AG09309 (cell line): ENCODE measurements around the gene NBPF9.
"Not testable (repeated sequence)": the region's sequence is repeated elsewhere in the genome, so short reads cannot be mapped to it uniquely, and the experiment has no call there.

Source experiments
- DNase-seq: peaks from one replicate; pipeline ENCODE4 v3.0.0-alpha.2; 2010; ENCODE audit warnings: low read depth
- H3K4me3 ChIP-seq: 2 replicates; pipeline ENCODE4 v1.5.1; 2011; ENCODE audit warnings: mild to moderate bottlenecking, low read depth, low read length, moderate library complexity; ENCODE audit not compliant: control insufficient read depth

The NBPF9 gene

DNA sequence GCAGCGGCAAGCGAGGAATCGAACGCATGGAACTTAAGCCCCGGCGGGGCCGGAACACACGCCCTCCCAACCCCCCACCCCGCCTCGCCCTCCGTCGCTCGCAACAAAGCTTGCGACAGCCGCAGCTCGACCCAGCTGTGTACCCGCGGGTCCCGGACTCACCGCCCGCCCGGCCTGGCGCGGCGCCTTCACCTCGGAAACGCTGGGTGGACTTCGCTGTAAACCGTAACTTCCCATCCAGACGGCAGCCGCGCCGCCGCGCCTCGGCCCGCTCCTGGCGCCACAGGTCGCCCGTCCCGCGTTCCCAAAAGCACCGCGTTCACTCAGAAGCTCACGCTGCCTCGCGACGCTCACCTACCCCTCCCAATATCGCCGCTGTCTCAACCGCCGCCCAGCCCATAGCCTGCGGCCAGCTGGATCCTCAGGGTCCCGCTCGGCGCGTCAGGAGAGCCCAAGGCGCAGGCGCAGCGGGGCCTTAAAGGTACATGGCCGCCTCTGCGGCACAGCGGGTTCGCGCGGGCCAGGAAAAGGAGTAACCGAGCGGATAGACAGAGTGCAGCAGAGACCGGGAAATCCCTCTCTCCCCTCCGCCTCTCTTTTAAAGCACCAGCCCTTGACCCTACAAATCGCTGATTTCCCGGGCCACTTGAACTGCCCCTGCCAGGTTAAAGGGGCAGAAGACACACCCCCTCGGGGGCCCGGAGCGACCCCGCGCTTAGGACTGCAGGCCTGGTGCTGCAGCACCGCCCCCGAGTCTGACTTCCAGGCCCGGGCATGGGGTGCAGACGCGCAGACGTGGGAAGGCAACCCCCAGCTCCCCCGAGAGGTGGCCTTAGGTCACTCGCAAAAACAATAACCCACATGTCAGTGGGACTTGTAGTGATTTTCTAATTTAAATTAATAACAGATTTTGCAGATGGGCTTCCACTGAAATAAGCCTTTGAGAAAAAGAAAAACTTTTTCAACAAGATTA lies at the start of gene NBPF9:
Gene NBPF9 (minus strand): TSS at position 443 of the 973 bp plus-strand sequence. CDS start 21,412 bp downstream, outside the sequence.
- not testable (repeated sequence) for DNase-seq
- peak within 1 kb of the TSS; percentile 44 for H3K4me3 ChIP-seq

DNA sequence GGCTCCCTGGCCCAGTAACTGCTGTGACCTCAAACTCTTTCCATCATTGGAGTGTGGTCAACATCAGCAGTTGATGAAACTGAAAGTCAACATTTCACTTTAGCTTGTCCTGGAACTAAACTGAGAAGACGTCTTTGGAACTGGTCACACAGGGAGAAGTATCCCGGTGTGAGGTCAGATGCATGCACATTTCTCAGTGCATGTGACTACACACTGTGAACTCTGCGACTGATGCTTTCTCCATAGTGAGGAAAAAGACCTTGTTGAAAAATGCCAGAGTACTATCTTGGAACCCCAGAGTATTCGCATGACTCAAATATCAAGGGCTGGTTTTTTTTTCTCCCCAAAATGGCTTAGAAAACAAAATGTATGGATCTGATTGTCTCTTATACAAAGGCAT lies 46.6 kb upstream of the NBPF9 start:
- DNase-seq, H3K4me3 ChIP-seq: not testable (repeated sequence)

DNA sequence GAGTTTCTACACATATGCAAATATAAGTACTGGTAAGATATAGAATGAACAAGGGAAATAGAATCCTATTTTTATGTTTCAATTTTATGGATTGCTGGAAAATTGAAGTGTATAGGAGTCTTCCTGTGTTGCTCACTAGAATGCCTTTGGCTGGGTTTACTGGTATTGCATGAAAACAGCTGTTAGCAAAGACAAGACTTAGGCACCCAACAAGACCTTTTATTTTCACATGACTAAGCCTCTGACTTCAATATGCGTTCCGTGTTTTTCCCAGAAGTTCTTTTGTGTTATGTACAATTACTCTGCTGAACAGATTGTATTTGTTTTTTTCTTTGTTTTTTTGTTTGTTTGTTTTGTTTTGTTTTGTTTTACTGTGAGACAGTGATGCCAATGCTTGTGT lies 34.2 kb upstream of the NBPF9 start:
- peak; percentile 13 for DNase-seq
- not testable (repeated sequence) for H3K4me3 ChIP-seq

DNA sequence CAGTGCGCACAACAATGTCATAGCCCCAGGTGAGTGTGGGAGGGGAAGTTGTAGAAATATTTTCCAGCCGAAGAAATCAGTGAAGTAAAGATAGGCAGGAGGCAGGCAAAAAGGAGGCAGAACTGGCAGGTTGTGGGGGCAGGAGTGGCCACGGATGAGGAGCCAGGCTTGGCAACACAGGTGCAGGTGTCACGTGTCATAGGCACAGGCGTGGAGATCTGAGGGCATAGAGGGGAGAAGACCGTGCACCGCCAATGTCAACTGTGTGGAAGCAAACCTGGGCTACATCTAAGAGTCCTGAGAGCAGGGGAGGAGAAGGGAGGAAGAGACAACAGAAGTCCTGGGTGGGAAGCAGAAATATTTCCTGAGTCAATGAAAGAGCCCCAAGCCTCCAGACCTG lies 27.6 kb upstream of the NBPF9 start:
- H3K4me3 ChIP-seq, DNase-seq: not testable (repeated sequence)

DNA sequence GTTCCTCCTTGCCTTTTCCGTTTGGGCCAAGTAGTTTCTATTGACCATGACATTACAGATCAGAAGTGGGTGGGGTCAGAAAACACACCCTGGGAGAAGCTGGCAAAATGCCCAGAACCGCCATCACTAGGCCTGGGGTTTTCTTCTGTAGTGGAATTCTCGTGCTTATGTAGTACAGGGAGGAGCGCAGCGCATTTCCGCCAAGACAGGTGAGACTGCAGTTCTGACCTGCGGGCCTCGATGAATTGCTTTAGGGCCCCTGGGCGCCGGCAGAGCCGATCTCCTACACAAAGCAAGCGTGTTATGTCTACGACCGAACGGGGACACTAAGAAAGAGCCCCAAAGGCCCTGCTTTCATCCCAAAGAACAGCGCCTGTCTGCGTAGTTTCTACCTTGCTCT lies 25.9 kb upstream of the NBPF9 start:
- H3K4me3 ChIP-seq, DNase-seq: not testable (repeated sequence)

DNA sequence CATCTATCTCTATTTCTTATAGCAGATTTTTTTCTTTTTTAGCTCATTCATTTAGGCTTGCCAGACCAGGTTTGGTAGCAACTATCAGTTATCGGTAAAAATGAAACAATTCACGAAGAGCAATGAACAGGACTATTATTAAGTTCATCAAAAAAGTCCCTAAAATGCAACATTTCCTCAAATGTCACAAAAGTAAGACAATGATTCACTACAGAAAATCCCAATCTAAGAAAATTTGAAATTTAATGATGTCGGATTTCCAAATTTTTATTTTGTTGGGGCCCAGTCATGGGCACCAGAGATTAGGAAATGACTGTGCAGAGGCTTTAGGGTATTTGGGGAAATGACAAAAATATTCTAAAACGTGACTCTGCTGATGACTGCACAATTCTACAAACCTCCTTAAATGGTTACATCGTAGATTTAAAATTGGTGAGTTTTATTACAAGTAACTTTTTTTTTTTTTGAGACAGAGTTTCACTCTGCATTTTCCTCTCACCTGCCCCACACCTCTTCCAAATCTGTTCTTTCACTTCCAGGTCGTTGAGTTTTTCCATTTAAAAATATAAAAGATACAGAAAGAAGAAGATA lies 23.3 kb upstream of the NBPF9 start:
- not testable (repeated sequence) for H3K4me3 ChIP-seq, DNase-seq

GRCh38 chr1:149123948-149124926 lies 20.9 kb upstream of the NBPF9 start:
- not testable (repeated sequence) for DNase-seq, H3K4me3 ChIP-seq

- not testable (repeated sequence) for H3K4me3 ChIP-seq, DNase-seq
Observed at GRCh38 chr1:149112828-149113227, 9.5 kb upstream of the NBPF9 start.

GRCh38 chr1:149110343-149110742 lies 7.0 kb upstream of the NBPF9 start:
- DNase-seq, H3K4me3 ChIP-seq: not testable (repeated sequence)

DNA sequence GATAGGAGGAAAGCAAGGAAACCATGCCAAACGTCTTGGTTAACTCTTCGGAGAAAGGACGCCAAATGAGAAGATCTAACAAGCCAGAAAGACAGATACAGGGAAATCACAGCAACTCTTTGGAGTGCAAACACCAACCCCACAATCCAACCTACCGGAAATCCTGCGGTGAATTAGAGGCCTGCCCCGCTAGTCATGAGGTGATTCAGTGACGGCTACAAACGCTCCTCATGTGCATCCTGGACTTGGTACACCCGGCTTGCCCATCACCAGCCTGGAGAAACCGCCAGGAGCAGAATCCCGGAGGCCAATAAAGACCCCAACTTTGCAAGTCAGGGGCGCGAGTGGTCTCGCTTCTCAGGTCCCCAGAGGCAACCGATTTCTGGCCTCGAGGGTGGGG lies 777 bp downstream of the NBPF9 start:
- H3K4me3 ChIP-seq, result peak overlapping the region; percentile 31
- not testable (repeated sequence) for DNase-seq

DNA sequence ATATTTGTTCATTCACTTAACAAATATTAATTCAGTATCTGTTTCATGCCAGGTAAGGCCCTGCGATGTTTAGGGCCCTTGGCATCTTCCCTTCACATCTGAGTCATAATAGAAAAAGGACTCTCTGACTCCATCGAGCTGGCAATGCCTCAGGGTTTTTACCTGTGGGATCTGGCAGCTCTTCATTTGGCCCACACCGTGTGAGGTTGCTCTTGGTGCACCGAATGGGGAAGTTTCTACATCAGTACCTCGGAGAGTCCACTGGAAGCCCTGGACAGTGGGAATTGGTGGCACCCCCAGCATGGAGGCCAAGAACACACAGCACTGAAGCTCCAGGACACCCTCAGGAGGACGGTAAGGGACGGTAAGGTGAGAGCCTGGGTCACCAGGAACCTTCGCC lies 5.1 kb downstream of the NBPF9 start:
- not testable (repeated sequence) for DNase-seq, H3K4me3 ChIP-seq

GRCh38 chr1:149093155-149093554 lies 10.2 kb downstream of the NBPF9 start:
- not testable (repeated sequence) for H3K4me3 ChIP-seq, DNase-seq

DNA sequence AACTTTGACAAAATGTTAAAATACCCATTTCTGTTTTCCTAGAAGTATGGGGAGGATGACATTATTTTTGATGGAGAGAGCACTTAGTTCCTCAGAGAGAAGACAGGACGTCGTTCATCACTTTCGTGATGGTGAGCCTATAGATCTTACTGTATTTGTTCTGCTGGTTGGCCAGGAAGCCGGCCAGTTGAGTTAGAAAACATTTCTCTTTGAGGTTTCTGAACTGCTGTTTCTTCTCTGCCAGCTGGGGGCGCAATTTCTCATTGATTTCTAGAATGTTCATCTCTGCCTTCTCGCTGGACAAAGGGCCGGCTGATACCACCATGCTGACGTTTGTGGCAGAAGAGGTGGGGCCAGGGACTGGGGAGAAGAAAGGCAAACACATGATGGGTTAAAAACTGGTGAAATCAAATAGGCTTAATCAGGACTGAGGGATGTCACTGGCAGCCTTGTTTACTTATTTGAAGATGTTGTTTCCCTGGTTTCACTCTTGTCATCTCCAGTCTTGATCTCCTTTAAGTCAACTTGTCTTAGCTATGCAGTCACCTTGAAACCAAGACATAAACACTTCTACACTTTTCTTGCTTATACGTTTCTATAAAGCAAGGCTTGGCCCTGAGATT lies 27.7 kb downstream of the NBPF9 start:
- DNase-seq, H3K4me3 ChIP-seq: not testable (repeated sequence)

- DNase-seq, H3K4me3 ChIP-seq: not testable (repeated sequence)
Observed at GRCh38 chr1:149064611-149065010, 38.7 kb downstream of the NBPF9 start.

- not testable (repeated sequence) for H3K4me3 ChIP-seq, DNase-seq
Observed at GRCh38 chr1:149043056-149043455, 60.3 kb downstream of the NBPF9 start.

GRCh38 chr1:149033916-149034315 lies 69.4 kb downstream of the NBPF9 start:
- DNase-seq, result not testable (repeated sequence)

DNA sequence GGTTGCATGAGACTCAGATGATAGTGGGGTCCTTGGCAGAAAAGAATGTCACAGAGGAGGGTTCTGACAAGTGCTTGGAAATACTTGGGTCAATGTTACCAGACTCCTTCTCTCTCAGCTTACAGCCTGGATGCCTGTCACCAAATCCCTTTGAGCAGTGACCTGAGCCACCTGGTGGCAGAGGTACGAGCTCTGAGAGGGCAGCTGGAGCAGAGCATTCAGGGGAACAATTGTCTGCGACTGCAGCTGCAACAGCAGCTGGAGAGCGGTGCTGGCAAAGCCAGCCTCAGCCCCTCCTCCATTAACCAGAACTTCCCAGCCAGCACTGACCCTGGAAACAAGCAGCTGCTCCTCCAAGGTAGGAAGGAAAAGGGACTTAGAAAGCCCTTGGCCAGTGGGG lies 79.0 kb downstream of the NBPF9 start:
- not testable (repeated sequence) for DNase-seq, H3K4me3 ChIP-seq

More at GRCh38 chr1:149033916-149034315, 69.4 kb downstream of the NBPF9 start:
- not testable (repeated sequence) for H3K4me3 ChIP-seq

DNA sequence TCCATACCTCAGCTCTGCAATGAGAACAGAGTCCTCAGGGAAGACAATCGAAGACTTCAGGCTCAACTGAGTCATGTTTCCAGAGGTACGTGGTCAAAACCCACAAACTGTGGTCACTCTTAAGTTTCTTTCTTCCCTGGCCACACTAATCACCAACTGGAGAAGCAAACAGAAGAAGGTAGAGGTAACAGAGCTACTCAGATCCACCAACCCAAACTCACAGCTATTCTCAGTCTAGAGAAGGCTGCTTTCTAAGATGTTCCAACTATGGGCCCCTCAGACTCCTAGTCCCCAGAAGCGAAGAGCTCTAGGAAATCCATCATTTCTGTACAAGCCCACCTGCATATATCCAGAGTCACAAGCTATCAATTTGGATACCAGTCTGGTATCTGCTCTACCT lies 84.8 kb downstream of the NBPF9 start:
- not testable (repeated sequence) for DNase-seq

More for the DNA sequence above, 84.8 kb downstream of the NBPF9 start:
- not testable (repeated sequence) for H3K4me3 ChIP-seq
